Measurements from ENCODE around the gene MPIG6B.

MPIG6B gene

GRCh38 chr6:31721351-31722020 lies 1.7 kb upstream of the MPIG6B start, which contains the start of gene LY6G6C:
TSS of gene LY6G6C (minus strand) at chr6:31721746. CDS start at chr6:31721679, 67 bp downstream.
- TF ChIP-seq CTCF (IDR thresholded peaks at IDR 0.05; ENCODE audit: low read depth, low read length, poor library complexity, severe bottlenecking) (no peak), EZH2phosphoT487 (IDR thresholded peaks at IDR 0.05; ENCODE audit: borderline replicate concordance, low read length) (no peak)
- Histone ChIP-seq H3K4me1 (ENCODE audit: control insufficient read depth, low read length) (no peaks in the 10 kb centered on the region), H3K27ac (ENCODE audit: low read depth, low read length) (no peak within 1 kb of the TSS), H3K79me2 (ENCODE audit: control insufficient read depth, low read length) (no peaks in the 10 kb centered on the region), H3K9me2 (replicated peaks; ENCODE audit: control insufficient read depth, low read length) (no peaks in the 10 kb centered on the region), H3F3A (ENCODE audit: control insufficient read depth, insufficient read depth) (no peaks in the 10 kb centered on the region), H3K9me3 (ENCODE audit: control insufficient read depth, insufficient read depth, low read length) (no peaks in the 10 kb centered on the region), H4K20me1 (ENCODE audit: control insufficient read depth, insufficient read depth, low read depth, low read length) (no peaks in the 10 kb centered on the region), H3K4me2 (ENCODE audit: low read length) (no peak within 1 kb of the TSS), H3K27me3 (ENCODE audit: control insufficient read depth, low read length) (peaks cover 10% of the 10 kb centered on the region; the same call in 1 of the 2 replicates), H3K4me3 (ENCODE audit: low read length) (no peak within 1 kb of the TSS), H3K36me3 (ENCODE audit: control insufficient read depth, low read length) (peaks cover 3% of the 10 kb centered on the region)

GRCh38 chr6:31722173-31722572 lies 1.0 kb upstream of the MPIG6B start:
- peaks cover 5% of the 10 kb centered on the region for H3K4me1 ChIP-seq (ENCODE audit: control insufficient read depth, low read length)
- H3K9me2 ChIP-seq (replicated peaks; ENCODE audit: control insufficient read depth, low read length), result no peaks in the 10 kb centered on the region
- H3K9me3 ChIP-seq (ENCODE audit: control insufficient read depth, insufficient read depth, low read length), result no peaks in the 10 kb centered on the region
- no peaks in the 10 kb centered on the region for H3K79me2 ChIP-seq (ENCODE audit: control insufficient read depth, low read length)
- H3K27ac ChIP-seq (ENCODE audit: low read depth, low read length), result no peak overlapping the region
- TF ChIP-seq EZH2phosphoT487 (IDR thresholded peaks at IDR 0.05; ENCODE audit: borderline replicate concordance, low read length) (no peak), CTCF (IDR thresholded peaks at IDR 0.05; ENCODE audit: low read depth, low read length, poor library complexity, severe bottlenecking) (no peak)
- H3K4me2 ChIP-seq (ENCODE audit: low read length), result no peak overlapping the region
- H3F3A ChIP-seq (ENCODE audit: control insufficient read depth, insufficient read depth), result no peaks in the 10 kb centered on the region
- no peak overlapping the region for H3K4me3 ChIP-seq (ENCODE audit: low read length)
- no peaks in the 10 kb centered on the region for H4K20me1 ChIP-seq (ENCODE audit: control insufficient read depth, insufficient read depth, low read depth, low read length)
- peaks cover 10% of the 10 kb centered on the region; the same call in 1 of the 2 replicates for H3K27me3 ChIP-seq (ENCODE audit: control insufficient read depth, low read length)
- peaks cover 8% of the 10 kb centered on the region for H3K36me3 ChIP-seq (ENCODE audit: control insufficient read depth, low read length)

DNA sequence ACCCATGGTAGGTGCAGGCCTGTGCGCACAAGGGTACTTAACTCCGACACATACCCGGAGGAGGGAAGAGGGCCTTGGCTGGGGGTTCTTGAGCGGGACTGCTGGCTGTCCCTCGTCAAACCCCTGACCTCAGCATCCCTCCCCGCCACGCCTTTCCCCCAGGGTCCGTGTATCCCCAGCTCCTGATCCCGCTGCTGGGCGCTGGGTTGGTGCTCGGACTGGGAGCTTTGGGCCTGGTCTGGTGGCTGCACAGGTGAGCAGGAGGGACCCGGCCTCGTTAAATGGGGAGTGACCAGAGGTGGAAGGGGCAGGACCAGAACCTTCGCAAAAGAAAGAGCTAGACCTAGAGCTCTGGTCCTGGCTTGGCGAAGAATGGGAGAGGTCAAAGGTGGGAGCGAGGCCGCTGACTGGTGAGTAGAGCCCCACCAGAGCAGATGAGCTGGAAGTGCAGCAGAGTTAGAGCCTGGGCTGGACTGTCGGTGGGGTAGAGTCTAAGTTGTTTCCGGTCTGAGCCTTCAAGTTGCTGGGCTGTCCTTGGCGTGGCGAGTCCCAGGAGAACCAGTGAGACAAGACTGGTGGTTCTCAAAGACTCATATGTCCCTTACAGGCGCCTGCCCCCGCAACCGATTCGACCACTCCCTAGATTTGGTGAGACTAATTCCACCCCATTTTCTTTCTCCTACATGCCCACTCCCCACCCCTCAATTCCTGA lies 963 bp downstream of the MPIG6B start:
- Histone ChIP-seq H3F3A (ENCODE audit: control insufficient read depth, insufficient read depth) (peaks cover 3% of the 10 kb centered on the region), H3K27me3 (ENCODE audit: control insufficient read depth, low read length) (peaks cover 10% of the 10 kb centered on the region; the same call in 1 of the 2 replicates), H3K4me3 (ENCODE audit: low read length) (no peak overlapping the region), H3K9me2 (replicated peaks; ENCODE audit: control insufficient read depth, low read length) (no peaks in the 10 kb centered on the region), H3K27ac (ENCODE audit: low read depth, low read length) (no peak overlapping the region), H3K79me2 (ENCODE audit: control insufficient read depth, low read length) (no peaks in the 10 kb centered on the region), H4K20me1 (ENCODE audit: control insufficient read depth, insufficient read depth, low read depth, low read length) (0 out of 2 replicates have a peak, but pooled peaks cover 3% of the 10 kb centered on the region), H3K4me1 (ENCODE audit: control insufficient read depth, low read length) (peaks cover 25% of the 10 kb centered on the region), H3K4me2 (ENCODE audit: low read length) (no peak overlapping the region), H3K36me3 (ENCODE audit: control insufficient read depth, low read length) (peaks cover 22% of the 10 kb centered on the region), H3K9me3 (ENCODE audit: control insufficient read depth, insufficient read depth, low read length) (no peaks in the 10 kb centered on the region)
- no peak for TF ChIP-seq EZH2phosphoT487 (IDR thresholded peaks at IDR 0.05; ENCODE audit: borderline replicate concordance, low read length)
- no peak for TF ChIP-seq CTCF (IDR thresholded peaks at IDR 0.05; ENCODE audit: low read depth, low read length, poor library complexity, severe bottlenecking)
